ENCODE data around the gene HMX2.

The HMX2 gene

DNA sequence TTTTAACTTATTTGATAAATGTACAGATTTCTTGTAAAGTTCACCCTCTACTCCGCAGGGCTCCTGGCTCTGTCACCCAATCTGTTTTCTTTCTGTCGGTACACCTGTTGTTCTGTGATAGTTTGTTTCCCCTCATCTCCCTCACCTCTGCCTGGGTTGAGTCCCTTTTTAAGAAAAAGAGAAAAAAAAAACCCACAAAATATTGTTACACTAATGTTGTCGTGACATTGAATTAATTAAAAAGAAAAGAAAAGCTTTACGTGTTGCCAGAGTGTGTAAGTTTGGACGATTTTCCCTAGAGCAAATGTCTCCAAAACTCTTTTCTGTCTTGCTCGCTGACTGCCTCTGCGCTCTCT is 8.8 kb upstream of the HMX2 start:
- no peak for DNase-seq (ENCODE audit: low read depth in 2 of 2)

- no peak for DNase-seq (ENCODE audit: low read depth in 2 of 2)
Observed at GRCh38 chr10:123139521-123140163, 8.3 kb upstream of the HMX2 start.

DNA sequence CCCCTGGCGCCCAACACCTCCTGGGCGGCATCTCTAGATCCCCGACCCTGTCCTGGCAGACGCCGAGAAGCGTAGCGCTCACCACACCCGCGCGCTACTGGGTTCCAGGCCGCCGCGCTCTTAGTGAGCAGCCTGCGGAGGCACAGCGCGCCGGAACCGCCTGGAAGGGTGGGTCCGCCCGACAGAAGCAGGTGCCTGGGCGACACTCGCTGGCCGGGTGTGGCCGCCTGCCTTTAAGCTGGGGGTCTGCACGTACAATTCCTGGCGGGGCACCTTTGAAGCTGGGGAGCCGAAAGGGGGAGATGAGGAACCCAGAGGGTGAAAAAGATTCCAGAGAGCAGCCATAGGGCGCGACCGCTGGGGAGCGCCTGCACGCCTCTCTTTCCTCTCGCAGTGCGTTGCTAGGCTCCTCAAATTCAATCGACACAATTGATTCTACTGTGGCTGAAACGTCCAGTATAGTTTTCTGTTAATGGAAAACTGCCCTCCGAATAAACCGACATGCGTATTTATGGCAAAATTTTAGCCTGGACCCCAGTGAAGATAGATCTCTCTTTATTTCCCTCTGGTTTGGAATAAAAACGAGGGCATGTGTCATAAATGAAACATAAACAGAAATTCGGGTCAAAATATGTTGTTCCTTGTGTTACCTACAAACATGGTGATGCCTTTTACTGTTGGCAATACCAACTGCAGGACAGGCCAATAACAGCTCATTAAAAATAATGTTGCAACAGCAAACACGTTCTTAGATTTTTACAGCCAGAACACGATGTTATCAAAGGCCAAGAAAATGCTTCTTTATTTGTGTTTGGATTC is 7.6 kb upstream of the HMX2 start:
- no peak for DNase-seq (ENCODE audit: low read depth in 2 of 2)

GRCh38 chr10:123140983-123141390 is 6.9 kb upstream of the HMX2 start:
- no peak for DNase-seq (ENCODE audit: low read depth in 2 of 2)

- no peak for DNase-seq (ENCODE audit: low read depth in 2 of 2)
Observed at GRCh38 chr10:123141791-123142700, 5.9 kb upstream of the HMX2 start.

GRCh38 chr10:123142701-123143161 is 5.2 kb upstream of the HMX2 start:
- DNase-seq (ENCODE audit: low read depth in 2 of 2) = no peak

- no peak for DNase-seq (ENCODE audit: low read depth in 2 of 2)
Observed at GRCh38 chr10:123143162-123143824, 4.6 kb upstream of the HMX2 start.

DNA sequence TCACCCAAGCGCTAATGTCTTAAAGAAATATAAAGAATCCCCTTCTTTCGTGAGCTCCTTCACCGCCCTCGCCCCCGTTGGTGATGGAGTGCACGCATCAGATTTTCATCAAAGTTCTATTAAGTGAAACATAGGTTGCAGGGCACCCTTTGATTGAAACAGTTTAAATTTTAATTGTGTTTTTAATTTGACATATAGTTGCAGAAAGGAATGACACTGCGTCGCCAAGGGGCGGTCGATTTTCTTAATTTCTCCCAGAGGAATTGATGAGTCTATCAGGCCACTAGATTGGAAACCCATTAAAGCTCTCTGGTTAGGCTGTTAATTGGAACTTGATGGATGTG is 4.1 kb upstream of the HMX2 start:
- DNase-seq (ENCODE audit: low read depth in 2 of 2) = no peak

GRCh38 chr10:123144697-123145541 is 3.0 kb upstream of the HMX2 start:
- no peak for DNase-seq (ENCODE audit: low read depth in 2 of 2)

DNA sequence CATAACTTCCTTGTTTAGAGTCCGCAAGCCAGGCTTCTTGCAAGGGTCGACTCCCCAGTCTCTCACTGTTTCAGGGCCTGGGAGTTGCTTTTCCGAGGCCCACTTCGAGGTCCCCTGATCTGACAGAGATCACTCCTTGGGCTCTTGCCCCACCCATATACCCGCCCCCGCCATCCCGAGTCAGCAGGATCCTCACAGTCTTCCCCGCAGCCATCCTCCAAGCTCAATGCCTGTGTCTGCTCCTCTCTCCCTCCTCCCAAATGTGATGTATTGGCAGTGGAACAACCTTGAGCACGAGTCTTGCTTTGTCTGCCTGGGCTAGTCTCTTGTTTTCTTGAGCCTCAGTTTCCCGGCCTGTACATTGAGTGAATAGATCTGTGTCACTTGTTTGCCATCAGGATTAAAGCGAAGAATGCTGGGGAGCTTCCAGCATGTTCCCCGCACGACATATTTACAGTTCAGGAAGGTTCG is 2.4 kb upstream of the HMX2 start:
- DNase-seq (ENCODE audit: low read depth in 2 of 2) = no peak

- DNase-seq (ENCODE audit: low read depth in 2 of 2) = no peak
Observed at GRCh38 chr10:123146013-123146893, 1.7 kb upstream of the HMX2 start.

- DNase-seq (ENCODE audit: low read depth in 2 of 2) = no peak
Observed at GRCh38 chr10:123146894-123147634, 872 bp upstream of the HMX2 start.

DNA sequence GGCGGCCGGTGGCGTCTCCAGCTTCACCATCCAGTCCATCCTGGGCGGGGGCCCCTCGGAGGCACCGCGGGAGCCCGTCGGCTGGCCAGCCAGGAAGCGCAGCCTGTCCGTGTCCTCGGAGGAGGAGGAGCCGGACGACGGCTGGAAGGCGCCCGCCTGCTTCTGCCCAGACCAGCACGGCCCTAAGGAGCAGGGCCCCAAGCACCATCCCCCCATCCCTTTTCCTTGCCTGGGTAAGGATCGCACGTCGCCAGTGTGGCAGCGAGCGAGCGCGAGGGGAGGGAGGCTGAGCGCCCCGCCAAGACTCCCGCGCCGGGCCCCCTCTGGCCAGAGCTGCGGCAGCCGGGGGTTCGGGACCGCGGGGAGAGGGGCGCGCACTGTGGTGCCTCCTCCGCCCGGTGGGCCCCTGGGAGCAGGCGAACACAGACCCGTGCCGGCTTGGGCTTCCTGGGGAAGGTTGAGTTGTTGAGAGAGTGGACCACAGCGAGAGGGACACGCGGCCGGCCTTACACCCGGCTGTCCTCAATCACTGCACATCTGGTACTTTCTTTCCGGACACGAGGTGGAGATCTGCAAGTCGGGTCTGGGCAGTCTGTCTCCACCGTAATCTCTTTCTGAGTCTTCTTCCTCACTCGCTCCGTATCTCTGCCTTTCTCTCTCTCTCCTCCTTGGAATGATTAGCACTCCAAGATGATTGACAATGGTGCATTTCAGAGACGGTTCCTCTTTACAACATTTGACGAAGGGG is 652 bp downstream of the HMX2 start:
- DNase-seq (ENCODE audit: low read depth in 2 of 2) = no peak

DNA sequence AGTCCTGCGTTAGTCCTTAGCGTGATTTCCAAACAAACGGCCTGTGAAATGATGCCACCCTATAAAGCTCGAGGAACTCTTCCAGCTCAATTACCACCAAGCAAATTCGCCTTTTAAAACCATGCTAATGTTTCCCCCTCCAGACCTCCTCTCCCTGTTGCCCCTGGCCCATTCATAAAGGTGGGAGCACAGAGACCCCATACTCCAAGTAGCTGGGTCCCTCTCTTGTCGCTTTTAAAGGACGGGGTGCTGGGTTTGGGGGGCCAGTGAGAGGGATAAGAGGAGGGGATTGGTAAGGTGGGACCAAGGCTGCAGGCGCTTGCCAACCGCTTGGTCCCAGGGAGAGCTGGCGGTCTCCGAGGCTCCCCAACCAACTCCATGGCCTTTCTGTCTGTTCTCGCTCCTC is 1.2 kb downstream of the HMX2 start:
- no peak for DNase-seq (ENCODE audit: low read depth in 2 of 2)

- DNase-seq (ENCODE audit: low read depth in 2 of 2) = no peak
Observed at GRCh38 chr10:123149568-123150270, 1.8 kb downstream of the HMX2 start.

GRCh38 chr10:123150271-123150985 is 2.5 kb downstream of the HMX2 start:
- no peak for DNase-seq (ENCODE audit: low read depth in 2 of 2)

Measured in stimulated activated CD8-positive, alpha-beta memory T cell treated with anti-CD3 and anti-CD28 coated beads, Interleukin-15, amount 100 ng/mL, for 4 hours (primary cell).